GM21390 (cell line): ENCODE measurements around the gene FGF8.

ENCODE experiments used
- ATAC-seq: cut with Tn5 transposase; IDR thresholded peaks from one replicate; pipeline ENCODE4 v1.9.1; 2021; ENCODE audit not compliant: unreplicated experiment

Gene FGF8

GRCh38 chr10:101741938-101742337 is 34.0 kb downstream of the FGF8 start:
- ATAC-seq, result no peak

GRCh38 chr10:101736666-101737065 is 39.2 kb downstream of the FGF8 start:
- ATAC-seq, result no peak

- ATAC-seq, result no peak
These were observed 43.8 kb downstream of the FGF8 start for GRCh38 chr10:101732096-101732495.

GRCh38 chr10:101726115-101726387 is 49.9 kb downstream of the FGF8 start:
- no peak for ATAC-seq

- no peak for ATAC-seq
These were observed 50.4 kb downstream of the FGF8 start for GRCh38 chr10:101725296-101726114.

- ATAC-seq, result no peak
These were observed 51.5 kb downstream of the FGF8 start for GRCh38 chr10:101724446-101724845.

GRCh38 chr10:101723176-101723575 is 52.7 kb downstream of the FGF8 start:
- ATAC-seq, result no peak

GRCh38 chr10:101721806-101722205 is 54.1 kb downstream of the FGF8 start:
- ATAC-seq, result no peak

GRCh38 chr10:101720606-101721230 is 55.2 kb downstream of the FGF8 start:
- no peak for ATAC-seq
